Cardiac septum (tissue), 1 donor: Measurements from ENCODE around the gene KRTAP10-4. TPM values are rescaled to one million over a fixed set of nuclear protein-coding genes. Genes with fewer than 3 reads are reported as not detected.
"Not testable (repeated sequence)": the region's sequence is repeated elsewhere in the genome, so short reads cannot be mapped to it uniquely, and the experiment has no call there.

Experiments
- DNase-seq: peaks from one replicate; pipeline ENCODE4 v3.0.0-alpha.2; 2020; ENCODE audit warnings: low spot score
- intact Hi-C: fragments of 100-400 bp; cut with DNase I; formaldehyde crosslinking; loops from one replicate; pipeline ENCODE4 v1.14.0; 2022
- total RNA-seq: library from RNA; stranded (reverse); fragmentation: NEBNext Ultra II Directional; extraction: Animal tissue kit (Norgen Biotek cat#: 25700); gene quantifications from one replicate; pipeline ENCODE4 v1.2.1, GENCODE V29; 2021
- donor health status: DM: no; HTN: no; CAD: no.

KRTAP10-4 gene
- total RNA-seq, 1 donor from 2014 or later: not detected

DNA sequence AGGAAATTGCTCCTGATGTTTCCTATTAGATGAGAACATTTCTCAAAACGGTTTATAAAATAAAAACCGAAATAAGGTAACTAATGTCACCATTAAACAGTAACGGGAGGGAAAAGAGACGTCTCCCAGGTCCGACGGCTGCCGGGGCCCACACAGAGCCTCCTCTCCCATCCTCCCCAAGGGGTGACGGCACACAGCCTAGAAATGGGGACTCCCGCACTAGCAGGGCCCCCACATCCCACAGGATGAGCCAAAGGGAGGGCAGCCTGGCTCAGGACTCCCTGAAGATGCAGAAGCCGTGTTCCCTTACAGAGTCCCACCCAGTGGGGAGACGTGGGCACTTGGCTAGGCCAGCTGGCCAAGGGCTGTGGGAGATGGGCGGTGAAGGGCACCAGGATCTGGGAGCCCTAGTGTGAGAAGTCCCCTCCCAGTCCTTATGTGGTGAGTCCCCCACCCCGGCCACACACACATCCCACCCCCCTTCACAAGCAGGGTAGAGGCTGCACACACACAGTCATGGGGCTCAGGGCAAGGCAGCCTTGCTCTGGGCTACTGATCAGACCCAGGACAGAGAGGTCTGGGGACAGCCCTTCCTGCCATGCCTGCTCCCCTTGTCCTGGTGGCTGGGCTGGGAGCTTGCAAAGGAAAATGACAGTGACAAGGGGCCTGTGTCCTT, 18.2 kb upstream of the KRTAP10-4 start:
- intact Hi-C loops: no loop called here
- no peak for DNase-seq

DNA sequence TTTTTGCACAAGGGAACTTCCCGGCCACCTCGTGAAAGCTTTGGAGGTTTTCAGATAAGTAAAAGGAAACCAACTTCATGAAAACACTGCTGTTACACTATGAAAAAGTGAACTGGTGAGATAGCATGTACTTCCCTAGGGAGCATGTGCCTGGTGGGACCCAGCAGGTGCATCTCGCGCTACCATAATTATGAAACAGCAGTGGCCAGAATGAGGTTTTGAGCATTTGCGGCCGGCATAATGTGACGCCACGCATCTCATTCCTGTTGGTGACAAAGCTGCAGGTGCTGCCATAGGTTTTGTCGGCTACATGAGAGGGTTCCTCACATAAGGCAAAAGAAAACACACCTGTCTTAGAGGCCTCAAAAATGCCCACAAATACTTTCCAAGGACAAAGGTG, 16.6 kb upstream of the KRTAP10-4 start:
- DNase-seq: no peak
- intact Hi-C loops: no loop called here

DNA sequence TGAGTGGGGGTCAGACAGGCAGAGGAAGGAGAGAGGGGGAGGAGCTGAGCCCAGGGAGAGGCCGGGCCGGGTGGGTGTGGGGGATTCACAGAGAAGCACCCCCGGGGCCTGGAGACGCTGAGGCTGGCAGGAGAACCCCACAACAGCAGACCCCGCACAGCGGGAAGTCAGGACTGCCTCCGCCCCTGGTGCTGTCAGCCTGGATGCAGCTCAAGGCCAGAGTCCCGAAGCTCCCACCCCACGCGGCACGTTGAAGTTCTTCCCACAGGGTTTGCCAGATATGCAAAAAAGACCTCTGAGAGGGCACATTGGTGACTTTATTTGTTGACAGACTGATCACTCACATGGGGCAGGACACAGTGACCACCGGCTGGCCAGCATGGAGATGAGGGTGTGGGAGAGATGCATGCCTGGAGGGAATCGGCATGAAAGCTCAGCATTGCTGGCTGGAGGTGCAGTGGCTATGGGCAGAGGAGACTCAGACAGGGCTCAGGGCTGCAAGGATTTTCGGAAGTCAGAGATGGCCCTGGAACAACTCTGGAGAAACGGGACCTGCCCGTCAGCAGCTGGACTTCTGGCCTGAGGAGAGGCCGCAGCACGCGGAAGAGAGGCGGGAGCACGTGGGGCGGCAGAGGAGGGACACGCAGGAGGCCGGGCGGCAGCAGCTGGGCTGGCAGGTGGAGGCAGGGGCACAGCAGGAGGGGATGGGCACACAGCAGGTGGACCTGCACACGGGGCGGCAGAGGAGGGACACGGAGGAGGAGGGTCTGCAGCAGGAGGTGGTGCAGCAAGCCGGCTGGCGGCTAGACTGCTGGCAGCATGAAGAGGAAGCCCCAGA, 15.8 kb upstream of the KRTAP10-4 start:
- intact Hi-C loops: no loop called here
- DNase-seq: no peak

DNA sequence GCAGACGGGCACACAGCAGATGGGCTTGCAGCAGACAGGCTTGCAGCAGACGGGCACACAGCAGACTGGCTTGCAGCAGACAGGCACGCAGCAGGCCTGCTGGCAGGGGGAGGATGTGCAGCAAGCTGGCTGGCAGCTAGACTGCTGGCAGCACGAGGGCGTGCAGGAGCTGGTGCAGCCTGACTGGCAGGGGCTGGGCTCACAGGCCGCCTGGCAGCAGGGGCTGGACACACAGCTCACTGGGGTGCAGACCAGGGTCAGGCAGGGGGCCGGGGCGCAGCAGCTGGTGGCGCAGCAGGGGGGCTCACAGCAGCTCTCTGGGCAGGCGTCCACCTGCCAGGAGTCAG, 15.2 kb upstream of the KRTAP10-4 start:
- intact Hi-C loops: not testable (repeated sequence)

DNA sequence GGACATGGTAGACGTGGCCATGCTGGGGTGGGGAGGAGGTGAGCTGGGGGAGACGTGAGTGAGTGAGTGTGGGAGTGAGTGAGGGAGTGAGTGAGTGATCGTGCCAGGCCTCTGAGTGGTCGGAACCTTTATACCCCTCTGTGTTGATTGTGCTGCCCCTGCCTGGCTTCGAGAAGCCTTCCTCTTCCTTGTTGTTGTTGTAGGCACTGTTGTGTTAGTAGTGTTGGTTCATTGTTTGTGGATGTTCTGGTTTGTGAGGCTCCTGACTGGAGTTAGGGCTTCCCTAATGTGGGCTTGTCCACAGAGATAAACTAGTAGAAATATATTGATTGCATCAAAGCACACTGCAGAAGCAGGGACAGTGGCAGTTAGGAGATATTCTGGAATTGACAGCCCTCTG, 14.8 kb upstream of the KRTAP10-4 start, which contains the start of gene KRTAP10-3:
Gene KRTAP10-3 (minus strand): TSS at position 101 of the 400 bp plus-strand sequence. CDS start 80 bp downstream, at position 21.
- intact Hi-C loops: no loop called here
- no peak for DNase-seq

More for the DNA sequence above, 15.2 kb upstream of the KRTAP10-4 start:
- DNase-seq: not testable (repeated sequence)

DNA sequence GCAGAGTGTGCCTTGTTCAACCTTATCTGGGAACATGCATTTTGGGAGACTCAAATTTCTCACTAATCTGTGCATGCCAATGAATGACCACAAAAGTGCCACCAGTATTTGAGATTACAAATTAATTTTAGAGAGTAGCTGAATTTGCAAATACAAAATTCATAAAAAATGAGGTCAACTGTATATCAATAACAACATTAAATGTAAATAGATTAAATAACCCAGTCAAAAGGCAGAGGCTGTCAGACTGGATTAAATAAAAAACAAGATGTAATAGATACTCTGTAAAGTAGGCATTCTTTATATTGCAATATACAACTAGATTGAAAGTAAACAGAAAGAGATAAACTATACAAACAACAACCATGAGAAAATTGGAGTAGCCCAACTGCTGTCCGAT, 9.4 kb upstream of the KRTAP10-4 start:
- DNase-seq: no peak
- intact Hi-C loops: no loop called here

DNA sequence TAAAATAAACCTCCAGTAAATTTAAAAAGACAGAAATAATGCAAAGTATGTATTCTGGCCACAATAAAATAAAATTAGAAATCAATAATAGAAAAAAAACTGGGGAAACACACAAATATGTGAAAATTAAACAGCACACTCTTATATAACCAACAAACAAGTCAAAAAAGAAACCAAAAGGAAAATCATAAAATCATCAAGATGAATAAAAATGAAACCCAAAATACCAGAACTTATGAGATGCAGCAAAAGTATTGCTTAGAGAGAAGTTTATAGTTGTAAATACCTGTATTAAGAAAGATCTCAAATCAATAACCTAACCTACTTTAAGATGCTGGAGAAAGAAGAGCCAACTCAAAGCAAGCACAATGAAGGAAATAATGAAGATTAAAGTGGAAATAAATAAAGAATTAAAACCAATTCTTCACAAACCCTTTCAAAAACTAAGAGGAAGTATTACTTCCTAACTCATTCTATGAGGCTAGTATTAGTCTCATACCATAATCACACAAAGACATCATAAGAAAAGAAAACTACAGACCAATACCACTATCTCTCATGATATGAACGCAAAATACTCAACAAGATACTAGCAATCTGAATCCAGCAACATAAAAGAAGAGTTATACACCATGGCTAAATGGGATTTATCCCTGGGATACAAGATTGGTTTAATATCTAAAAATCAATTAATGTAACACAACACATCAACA, 8.5 kb upstream of the KRTAP10-4 start:
- intact Hi-C loops: no loop called here
- DNase-seq: no peak

DNA sequence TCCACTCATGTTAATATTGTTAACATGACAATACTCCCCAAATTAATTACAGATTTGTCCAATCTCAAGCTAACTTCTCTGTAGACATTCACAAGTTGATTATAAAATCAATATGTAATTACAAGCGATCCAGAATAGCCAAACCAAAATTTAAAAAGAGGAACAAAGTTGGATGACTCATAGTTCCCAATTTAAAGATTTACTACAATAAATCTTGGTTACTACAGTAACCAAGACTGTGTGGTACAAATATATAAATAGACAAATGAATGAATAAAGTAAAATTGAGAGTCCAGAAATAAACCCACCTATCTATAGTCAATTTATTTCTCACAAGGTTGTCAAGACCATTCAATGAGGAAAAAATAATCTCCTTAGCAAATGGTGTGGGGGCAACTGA, 7.1 kb upstream of the KRTAP10-4 start:
- intact Hi-C loops: no loop called here
- no peak for DNase-seq

DNA sequence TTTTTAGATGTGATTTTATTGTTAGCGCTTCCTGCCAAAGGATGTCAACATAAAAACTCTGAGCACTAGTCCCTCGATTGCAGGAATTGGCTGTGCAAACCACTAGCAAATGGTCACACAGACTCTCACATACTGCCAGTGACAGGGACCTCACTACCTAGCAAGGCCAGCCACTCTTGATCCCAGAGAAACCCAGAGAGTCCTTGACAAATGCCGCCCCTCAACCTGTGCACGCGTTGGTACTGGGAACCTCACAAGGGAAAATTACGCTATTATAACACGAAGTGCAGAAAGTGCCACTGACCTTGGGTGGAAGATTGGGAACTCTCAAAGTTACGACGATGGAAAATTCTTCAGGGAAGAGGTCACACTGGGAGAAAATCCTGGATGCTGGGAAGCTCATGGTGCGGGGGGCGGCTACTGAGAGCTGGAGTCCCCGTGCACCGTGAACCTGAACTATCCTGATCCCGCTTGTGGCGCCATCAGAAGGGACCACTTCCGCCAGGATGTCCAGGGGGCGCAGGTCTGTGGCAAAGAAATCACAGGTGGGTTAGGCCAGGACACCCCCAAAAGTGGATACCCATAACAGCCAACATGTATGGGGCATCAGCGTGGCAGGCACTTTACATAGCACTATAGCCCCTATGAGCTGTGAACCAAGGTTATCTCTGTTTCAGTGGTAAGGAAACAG, 5.9 kb upstream of the KRTAP10-4 start:
- intact Hi-C loops: no loop called here
- no peak for DNase-seq

DNA sequence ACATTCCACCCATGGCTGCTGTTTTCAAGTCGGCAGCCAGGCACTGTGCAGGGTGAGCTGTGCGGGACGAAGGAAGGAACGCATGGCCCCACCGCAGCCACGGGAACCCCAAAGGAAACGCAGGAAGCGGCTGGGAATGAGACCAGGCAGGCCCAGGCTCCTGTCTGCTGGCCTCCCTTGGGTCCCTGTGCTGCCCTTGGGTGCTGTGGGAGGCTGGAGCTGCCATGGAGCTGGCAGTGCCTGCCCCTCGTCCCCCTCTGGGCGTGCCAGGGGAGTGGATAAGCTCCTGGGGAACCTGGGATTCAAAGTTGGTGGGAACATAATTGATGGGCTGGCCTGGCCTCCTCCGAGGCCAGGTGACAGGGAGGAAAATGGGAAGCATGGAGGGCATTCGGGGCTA, 5.3 kb upstream of the KRTAP10-4 start:
- intact Hi-C loops: no loop called here

DNA sequence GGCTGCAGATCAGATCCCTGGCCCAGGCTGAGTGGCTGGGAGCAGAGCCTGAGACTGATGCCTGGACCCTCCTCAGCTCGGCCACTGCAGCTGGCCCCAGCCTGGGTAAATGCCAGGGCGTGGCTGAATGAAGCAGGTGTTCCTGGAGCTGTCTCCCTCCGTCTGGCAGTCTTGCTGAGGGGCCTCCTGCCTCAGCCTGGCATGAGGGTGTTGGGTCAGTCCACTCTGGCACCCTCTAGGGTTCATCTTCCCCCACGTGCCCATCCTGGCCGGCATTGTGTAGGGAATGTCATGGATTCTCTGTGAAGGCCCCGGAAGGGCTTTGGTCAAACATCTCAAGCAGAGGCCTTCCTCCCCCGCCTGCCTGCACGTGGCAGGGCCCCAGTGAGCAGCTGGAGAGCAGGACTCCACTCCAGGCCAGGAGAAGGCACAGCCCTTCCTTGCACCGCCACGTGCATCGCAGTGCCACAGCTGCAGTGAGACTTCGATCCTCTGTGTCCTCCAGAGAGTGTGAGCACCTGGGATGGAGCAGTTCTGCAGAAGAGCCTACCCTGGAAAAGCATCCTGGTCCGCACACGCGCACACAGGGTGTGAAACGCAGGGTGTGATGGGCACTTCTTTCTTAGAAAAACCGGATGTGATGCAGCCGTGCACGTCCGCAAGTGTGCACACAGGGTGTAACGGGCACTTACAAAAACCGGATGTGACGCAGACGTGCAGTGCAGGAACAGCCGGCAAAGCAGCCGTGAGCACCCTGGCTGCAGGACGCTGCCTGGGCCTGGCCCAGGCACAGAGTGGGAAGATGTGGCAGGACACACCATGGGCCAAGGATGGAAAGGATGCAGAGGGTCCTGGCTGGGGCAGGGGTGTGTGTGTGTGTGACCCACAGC, 4.6 kb upstream of the KRTAP10-4 start:
- intact Hi-C loops: no loop called here
- DNase-seq: no peak

More for the DNA sequence above, 5.3 kb upstream of the KRTAP10-4 start:
- no peak for DNase-seq

DNA sequence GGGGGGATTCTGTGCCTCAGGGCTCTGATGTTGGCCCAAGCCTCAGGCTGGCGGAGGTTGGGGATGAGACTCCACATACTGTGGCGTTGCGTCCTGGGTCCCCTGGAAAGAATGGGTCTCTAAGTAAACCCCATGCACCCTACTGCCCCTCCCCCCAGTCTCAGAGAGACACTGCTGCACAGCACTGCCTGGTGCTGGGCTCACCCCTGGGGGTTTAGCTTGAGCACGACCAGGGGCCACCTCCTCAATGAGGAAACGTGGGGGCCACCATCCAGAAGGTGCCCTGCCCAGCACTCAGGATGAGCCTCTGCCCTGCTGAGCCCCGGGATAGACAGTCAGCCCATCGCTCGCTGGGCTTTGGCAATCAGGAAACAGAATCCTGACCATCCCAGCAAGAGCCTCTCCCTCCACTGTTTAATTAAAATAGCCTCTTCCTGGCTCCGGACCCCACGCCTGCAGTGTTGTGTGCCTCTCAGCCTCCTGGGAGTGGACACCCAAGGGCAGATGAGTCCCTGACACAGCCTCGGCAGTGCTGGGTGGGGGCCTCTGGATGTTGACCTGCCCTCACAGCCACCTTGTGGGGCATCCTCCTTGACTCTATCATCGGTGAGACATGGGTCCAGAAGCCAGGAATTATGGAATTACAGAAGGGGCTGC, 3.5 kb upstream of the KRTAP10-4 start:
- intact Hi-C loops: no loop called here
- no peak for DNase-seq

DNA sequence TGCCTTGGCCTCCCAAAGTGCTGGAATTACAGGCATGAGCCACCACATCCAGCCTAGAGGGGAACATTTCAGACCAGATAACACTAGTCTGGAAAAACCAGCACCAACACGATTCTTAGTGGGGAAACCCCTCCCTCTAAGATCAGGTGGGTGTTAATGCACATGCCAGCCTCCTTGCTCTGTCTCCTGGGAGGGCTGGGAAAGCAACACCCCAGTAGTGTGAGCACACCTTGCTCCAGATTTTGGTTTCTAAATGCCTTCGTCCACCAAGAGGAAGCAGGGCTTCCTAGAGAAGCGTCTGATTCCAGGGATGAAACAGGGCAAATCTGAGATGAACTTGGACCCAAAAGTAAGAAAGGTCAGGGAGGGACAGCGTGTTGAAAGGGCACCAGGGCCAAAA, 2.2 kb upstream of the KRTAP10-4 start:
- no peak for DNase-seq
- intact Hi-C loops: no loop called here

DNA sequence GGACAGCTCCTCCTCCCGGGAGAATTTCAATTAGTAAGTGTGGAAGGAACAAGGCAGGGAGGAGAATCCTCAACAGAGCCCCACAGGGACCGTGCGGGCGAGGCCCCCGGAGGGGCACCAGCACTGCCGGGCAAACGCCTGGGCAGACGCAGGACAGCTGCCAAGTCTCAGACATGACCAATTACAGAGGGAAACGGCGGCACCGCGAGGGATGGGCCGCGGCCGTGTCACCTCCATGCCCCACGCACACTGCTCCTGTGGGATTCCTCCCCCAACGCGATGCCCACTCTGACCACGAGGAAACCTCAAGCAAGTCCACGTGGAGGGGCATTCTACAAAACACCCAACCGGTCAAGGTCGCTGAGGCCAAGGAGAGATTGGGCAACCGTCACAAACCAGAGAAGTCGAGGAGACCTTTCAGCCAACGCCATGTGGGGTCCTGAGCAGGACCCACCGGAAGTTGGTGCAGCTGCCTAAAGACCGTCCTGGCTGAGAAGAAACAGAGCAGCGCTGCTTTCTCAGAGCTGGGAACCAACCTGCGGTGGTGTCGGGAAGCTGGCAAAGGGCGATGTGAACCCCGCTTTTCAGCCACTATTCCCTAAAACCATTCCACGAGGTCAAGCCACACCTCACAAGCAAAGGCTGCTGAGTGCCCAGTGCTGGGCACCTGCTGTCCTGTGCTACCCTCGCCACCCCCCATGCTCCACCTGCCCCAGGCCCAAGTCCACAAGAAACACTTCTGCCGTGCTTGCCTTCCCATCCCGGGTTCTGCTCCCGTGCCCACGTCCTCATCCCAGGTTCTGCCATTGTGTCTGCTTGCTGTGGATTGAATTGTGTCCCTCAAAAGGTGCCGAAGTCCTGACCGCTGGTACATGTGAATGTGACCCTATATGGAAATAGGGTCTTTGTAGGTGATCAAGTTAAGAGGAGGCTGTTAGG, 1.4 kb upstream of the KRTAP10-4 start:
- intact Hi-C loops: no loop called here
- no peak for DNase-seq

DNA sequence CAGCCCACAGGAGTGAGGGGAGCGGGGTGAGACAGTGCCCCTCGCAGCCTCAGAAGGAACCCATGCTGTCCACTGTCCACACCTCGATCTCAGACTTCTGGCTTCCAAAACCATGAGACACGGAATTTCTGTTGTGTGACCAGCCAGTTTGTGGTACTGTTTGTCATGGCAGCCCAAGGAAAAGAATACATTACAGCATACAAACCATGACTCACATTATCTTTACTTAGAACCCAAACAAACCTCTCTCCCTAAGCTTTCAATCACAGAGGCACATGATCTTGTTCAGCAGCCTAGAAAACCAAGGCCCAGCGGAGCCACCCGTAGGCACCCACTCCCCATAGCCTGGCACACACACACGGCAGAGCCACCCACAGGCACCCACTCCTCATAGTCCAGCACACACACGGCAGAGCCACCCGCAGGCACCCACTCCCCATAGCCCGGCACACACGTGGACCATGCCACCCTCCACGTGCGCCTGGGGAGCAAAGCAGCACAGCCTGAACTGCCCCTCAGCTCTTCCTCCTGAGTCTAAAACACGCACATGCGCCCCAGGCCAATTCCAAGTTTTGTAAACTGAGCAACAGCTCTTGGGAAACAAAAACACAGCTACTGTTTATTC, 458 bp upstream of the KRTAP10-4 start:
- no peak for DNase-seq

DNA sequence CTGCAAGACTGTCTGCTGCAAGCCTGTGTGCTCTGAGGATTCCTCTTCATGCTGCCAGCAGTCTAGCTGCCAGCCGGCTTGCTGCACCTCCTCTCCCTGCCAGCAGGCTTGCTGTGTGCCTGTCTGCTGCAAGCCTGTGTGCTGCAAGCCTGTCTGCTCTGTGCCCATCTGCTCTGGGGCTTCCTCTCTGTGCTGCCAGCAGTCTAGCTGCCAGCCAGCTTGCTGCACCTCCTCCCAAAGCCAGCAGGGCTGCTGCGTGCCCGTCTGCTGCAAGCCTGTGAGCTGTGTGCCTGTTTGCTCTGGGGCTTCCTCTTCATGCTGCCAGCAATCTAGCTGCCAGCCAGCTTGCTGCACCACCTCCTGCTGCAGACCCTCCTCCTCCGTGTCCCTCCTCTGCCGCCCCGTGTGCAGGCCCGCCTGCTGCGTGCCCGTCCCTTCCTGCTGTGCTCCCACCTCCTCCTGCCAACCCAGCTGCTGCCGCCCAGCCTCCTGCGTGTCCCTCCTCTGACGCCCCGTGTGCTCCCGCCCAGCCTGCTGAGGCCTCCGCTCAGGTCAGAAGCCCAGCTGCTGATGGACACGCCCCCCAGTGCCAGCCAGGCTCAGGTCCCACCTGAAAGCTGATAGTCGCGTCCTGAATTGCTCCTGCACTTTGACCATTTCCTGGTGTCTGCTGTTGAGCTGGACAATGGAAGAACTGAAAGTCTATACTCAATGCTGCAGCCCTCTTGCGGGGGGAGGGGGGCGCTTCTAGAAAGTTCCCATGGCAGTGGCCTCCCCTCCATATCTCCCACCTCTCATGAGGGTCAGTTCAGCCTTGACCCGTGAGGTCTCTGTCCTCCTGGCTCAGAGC, 1.2 kb downstream of the KRTAP10-4 start:
- intact Hi-C loops: no loop called here
- no peak for DNase-seq

More for the DNA sequence above, 458 bp upstream of the KRTAP10-4 start:
- intact Hi-C loops: no loop called here
